ENCODE results near the gene HRCT1.

DNA sequence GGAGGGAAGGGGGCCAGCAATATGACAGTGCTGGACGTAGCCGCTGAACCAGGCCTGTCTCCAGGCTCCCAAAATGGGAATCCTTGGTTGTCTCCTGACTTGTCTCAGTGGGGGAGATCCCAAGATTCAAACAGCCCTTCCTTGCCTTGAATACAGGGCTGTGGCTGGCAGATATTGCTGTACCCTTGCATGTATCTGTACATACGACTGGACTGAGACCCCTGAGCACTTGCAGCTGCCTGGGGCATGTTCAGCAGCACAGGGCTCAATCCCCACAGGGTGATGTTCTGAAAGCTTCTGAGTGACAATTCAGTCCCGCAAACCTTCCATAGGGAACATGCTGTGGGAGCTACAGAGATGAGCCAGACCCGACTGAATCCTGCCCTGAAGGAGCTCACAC lies 49.1 kb upstream of the HRCT1 start:
- TF ChIP-seq EP300 (IDR thresholded peaks at IDR 0.05) (no peak), POLR2A (IDR thresholded peaks at IDR 0.05) (no peak), POLR2AphosphoS5 (IDR thresholded peaks at IDR 0.05) (no peak)
- TF ChIP-seq, protein P1, sequence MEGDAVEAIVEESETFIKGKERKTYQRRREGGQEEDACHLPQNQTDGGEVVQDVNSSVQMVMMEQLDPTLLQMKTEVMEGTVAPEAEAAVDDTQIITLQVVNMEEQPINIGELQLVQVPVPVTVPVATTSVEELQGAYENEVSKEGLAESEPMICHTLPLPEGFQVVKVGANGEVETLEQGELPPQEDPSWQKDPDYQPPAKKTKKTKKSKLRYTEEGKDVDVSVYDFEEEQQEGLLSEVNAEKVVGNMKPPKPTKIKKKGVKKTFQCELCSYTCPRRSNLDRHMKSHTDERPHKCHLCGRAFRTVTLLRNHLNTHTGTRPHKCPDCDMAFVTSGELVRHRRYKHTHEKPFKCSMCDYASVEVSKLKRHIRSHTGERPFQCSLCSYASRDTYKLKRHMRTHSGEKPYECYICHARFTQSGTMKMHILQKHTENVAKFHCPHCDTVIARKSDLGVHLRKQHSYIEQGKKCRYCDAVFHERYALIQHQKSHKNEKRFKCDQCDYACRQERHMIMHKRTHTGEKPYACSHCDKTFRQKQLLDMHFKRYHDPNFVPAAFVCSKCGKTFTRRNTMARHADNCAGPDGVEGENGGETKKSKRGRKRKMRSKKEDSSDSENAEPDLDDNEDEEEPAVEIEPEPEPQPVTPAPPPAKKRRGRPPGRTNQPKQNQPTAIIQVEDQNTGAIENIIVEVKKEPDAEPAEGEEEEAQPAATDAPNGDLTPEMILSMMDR (IDR thresholded peaks at IDR 0.05) = no peak

Measured in upper lobe of left lung (tissue), 4 donors.